Esophagus muscularis mucosa (tissue), 4 donors: Measurements from ENCODE around the gene DOK4. TPM values are rescaled to one million over a fixed set of nuclear protein-coding genes. Genes with fewer than 3 reads are reported as not detected.
A peak's percentile ranks its signal among the peaks of the same experiment; 100 is the strongest.
"Not testable (repeated sequence)": the region's sequence is repeated elsewhere in the genome, so short reads cannot be mapped to it uniquely, and the experiment has no call there.

ENCODE experiments used
- DNase-seq: peaks from one replicate; pipeline ENCODE4 v3.0.0-alpha.2; 2017; ENCODE audit errors: extremely low spot score
- H3K27ac ChIP-seq, 4 donors: fragments of 200-600 bp; sonication (generic); replicated peaks in 1 of 4; 1 replicate in 3 of 4; 2 replicates in 1 of 4; pipeline ENCODE4 v1.5.1; 2016 to 2019; ENCODE audit warnings: mild to moderate bottlenecking in 1 of 4
- H3K27me3 ChIP-seq, 4 donors: fragments of 200-600 bp; sonication (generic); one replicate each; pipeline versions ENCODE4 v1.5.1 to v1.6.0; 2016 to 2019
- H3K36me3 ChIP-seq, 4 donors: fragments of 200-600 bp; sonication (generic); one replicate each; pipeline ENCODE4 v1.5.1; 2016 to 2019
- H3K4me1 ChIP-seq, 4 donors: fragments of 200-600 bp; sonication (generic); one replicate each; pipeline ENCODE4 v1.5.1; 2016 to 2019
- H3K4me3 ChIP-seq, 4 donors: fragments of 200-600 bp; sonication (generic); 1 replicate in 2 of 4; 2 replicates in 2 of 4; pipeline ENCODE4 v1.5.1; 2016 to 2019; ENCODE audit warnings: mild to moderate bottlenecking in 4 of 4, moderate library complexity in 1 of 4
- H3K9me3 ChIP-seq, 4 donors: fragments of 200-600 bp; sonication (generic); 1 replicate in 3 of 4; 2 replicates in 1 of 4; pipeline ENCODE4 v1.5.1; 2016 to 2019
- EP300 ChIP-seq: sonication (generic); formaldehyde crosslinking; IDR thresholded peaks from one replicate; pipeline ENCODE4 v1.6.1; 2017; ENCODE audit warnings: antibody characterized with exemption
- POLR2A ChIP-seq: fragments of 450-650 bp; IDR thresholded peaks from one replicate; pipeline ENCODE4 v1.6.1; 2017; ENCODE audit warnings: antibody characterized with exemption, moderate library complexity, mild to moderate bottlenecking, low read depth
- POLR2AphosphoS5 ChIP-seq, 2 donors: sonication (generic); formaldehyde crosslinking; IDR thresholded peaks; one replicate each; pipeline ENCODE4 v1.6.1; 2017; ENCODE audit warnings: antibody characterized with exemption in 2 of 2
- WGBS: methylation state at CpG from one replicate; pipeline ENCODE4 v1.1.5; 2018; 5-methylcytosine and 5-hydroxymethylcytosine counted together
- intact Hi-C: fragments of 100-400 bp; cut with DNase I; formaldehyde crosslinking; loops from one replicate; pipeline ENCODE4 v1.15.1; 2023
- total RNA-seq, 4 donors: library from RNA; depleted of rRNA; stranded (reverse); fragments of >200 nt; gene quantifications; one replicate each; pipeline versions ENCODE4 v1.1.0 to v1.2.1, GENCODE V29; 2016
- TF ChIP-seq, protein P1 (sequence below), 3 experiments: fragments of 200-600 bp in 2 of 3; fragments of 450-650 bp in 1 of 3; sonication (generic) in 2 of 3; IDR thresholded peaks; one replicate each; pipeline ENCODE4 v1.5.1; 2017 to 2019; ENCODE audit warnings: antibody characterized with exemption in 3 of 3, mild to moderate bottlenecking in 2 of 3, moderate library complexity in 1 of 3

The DOK4 gene
- total RNA-seq, 4 donors from 2014 or later: 14.5 to 36.7 (median 29.4) TPM

DNA sequence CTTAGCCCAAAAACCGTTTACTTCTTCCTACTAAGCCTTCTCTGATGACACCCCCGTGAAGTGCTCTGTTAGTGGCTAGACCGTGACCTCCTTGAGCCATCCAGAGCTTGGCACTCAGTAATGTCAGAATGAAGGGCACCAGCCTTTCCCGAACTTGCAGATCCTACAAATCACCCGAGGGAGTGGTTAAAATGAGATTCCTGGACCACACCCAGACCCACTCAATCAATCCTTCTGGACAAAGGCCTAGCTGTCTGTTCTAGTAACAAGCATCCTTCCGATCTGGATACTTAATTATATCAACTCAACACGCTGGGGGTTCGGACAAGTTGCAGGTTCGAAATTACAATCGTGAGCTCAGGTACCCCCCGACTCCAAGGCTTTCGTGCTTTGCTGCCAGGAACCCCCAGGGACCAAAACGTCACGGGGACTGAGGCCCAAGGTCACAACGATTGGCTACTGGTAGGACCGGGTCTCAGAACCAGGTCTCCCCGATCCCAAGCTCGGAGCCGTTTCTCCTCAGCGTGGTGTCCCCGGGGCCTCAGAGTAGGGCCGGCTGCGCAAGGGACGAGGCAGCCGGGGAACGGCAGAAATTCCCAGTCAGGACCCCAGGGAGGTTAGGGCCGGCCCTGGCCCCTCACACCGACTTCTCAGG lies 39.6 kb downstream of the DOK4 start:
- peaks cover 29 to 46% (median 40%) of the 10 kb centered on the region in 4 donors for H3K4me1 ChIP-seq
- peak overlapping the region; percentile 91 to 96 (median 93) for H3K27ac ChIP-seq
- WGBS: 2% methylated on average over 19 of the region's 28 CpGs
- no peak for DNase-seq
- H3K4me3 ChIP-seq: peak overlapping the region; percentile 85 to 96 (median 91)
- TF ChIP-seq POLR2AphosphoS5 (IDR thresholded peaks at IDR 0.05) (no peak), EP300 (no peak), POLR2A (no peak)
- TF ChIP-seq, protein P1, sequence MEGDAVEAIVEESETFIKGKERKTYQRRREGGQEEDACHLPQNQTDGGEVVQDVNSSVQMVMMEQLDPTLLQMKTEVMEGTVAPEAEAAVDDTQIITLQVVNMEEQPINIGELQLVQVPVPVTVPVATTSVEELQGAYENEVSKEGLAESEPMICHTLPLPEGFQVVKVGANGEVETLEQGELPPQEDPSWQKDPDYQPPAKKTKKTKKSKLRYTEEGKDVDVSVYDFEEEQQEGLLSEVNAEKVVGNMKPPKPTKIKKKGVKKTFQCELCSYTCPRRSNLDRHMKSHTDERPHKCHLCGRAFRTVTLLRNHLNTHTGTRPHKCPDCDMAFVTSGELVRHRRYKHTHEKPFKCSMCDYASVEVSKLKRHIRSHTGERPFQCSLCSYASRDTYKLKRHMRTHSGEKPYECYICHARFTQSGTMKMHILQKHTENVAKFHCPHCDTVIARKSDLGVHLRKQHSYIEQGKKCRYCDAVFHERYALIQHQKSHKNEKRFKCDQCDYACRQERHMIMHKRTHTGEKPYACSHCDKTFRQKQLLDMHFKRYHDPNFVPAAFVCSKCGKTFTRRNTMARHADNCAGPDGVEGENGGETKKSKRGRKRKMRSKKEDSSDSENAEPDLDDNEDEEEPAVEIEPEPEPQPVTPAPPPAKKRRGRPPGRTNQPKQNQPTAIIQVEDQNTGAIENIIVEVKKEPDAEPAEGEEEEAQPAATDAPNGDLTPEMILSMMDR (IDR thresholded peaks at IDR 0.05): no peak
- H3K36me3 ChIP-seq: peaks cover 4 to 10% (median 7%) of the 10 kb centered on the region in 4 donors
- H3K9me3 ChIP-seq: no peaks in the 10 kb centered on the region
- intact Hi-C loops: no loop called here
- no peaks in the 10 kb centered on the region for H3K27me3 ChIP-seq

DNA sequence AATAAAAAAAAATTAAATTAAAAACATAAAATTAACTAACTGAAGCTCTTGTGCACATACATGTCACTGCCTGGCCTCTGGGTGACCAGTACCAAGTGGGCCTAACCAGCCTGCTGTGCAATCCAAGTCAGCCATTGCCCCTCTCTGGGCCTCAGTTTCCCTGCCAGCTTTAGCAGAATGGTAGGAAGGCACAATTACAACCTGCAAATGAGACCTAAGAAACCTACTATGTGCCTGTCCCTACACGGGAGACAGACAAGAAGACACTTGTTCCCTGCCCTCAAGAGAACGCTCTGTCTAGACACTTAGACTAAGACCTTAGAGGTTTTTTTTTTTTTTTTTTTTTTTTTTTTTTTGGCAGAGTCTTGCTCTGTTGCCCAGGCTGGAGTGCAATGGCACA lies 40.8 kb downstream of the DOK4 start:
- peaks cover 29 to 43% (median 37%) of the 10 kb centered on the region in 4 donors for H3K4me1 ChIP-seq
- H3K27me3 ChIP-seq: no peaks in the 10 kb centered on the region
- peaks cover 0 to 6% (median under 1%) of the 10 kb centered on the region in 4 donors for H3K36me3 ChIP-seq
- intact Hi-C loops: no loop called here
- H3K9me3 ChIP-seq: no peaks in the 10 kb centered on the region
- H3K27ac ChIP-seq: no peak overlapping the region
- TF ChIP-seq, protein P1 (IDR thresholded peaks at IDR 0.05): no peak
- TF ChIP-seq POLR2AphosphoS5 (IDR thresholded peaks at IDR 0.05) (no peak), EP300 (no peak), POLR2A (no peak)
- DNase-seq: no peak
- WGBS: 92% methylated on average over 2 of the region's 2 CpGs
- no peak overlapping the region for H3K4me3 ChIP-seq

DNA sequence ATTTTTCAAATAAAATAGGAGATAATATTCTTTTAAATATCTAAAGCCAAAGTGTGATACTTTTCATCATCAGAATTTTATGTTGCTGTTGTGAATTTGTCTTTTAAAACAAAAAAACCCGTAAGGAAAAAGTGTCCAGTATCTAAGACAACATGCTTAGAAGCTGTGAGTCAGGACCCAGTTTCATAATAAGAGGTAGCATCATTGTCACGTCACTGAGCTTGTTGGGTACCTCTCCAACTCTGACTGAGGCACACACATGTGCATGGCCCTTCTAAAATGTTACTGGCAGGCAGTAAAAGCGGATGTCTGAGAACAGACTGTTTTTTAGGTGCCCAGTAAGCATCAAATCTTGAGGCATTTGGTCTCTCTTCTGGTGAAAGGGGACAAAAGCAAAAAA lies 41.6 kb downstream of the DOK4 start:
- H3K27ac ChIP-seq: no peak overlapping the region
- no peak for DNase-seq
- TF ChIP-seq, protein P1 (IDR thresholded peaks at IDR 0.05): no peak
- TF ChIP-seq EP300: no peak
- TF ChIP-seq POLR2A: no peak
- no peak for TF ChIP-seq POLR2AphosphoS5 (IDR thresholded peaks at IDR 0.05)
- no peaks in the 10 kb centered on the region for H3K27me3 ChIP-seq
- no peaks in the 10 kb centered on the region for H3K9me3 ChIP-seq
- H3K4me3 ChIP-seq: no peak overlapping the region
- peaks cover 0 to 14% (median 8%) of the 10 kb centered on the region in 4 donors for H3K36me3 ChIP-seq
- H3K4me1 ChIP-seq: peaks cover 29 to 39% (median 34%) of the 10 kb centered on the region in 4 donors
- intact Hi-C loops: no loop called here
- WGBS: 75% methylated on average over 3 of the region's 3 CpGs

DNA sequence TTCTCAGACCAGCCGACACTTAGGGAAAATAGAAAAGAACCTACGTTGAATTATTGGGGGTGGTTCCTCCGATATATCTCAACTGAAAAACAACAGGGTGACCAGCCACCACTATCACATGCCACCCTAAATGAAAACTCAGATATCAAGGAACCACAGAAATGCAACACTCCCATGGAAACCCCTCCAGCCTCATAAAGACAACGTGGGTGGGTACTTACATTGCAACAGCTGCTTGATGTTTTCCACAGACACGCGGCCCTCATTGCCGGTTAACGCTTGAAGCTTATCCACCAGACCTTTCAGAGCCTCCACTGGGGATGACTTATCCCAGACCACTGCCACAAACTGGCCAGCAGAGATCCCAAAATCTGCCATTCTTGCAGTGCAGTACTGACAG lies 45.7 kb downstream of the DOK4 start:
- H3K27me3 ChIP-seq, intact Hi-C loops, H3K4me1 ChIP-seq, H3K4me3 ChIP-seq, H3K9me3 ChIP-seq, H3K27ac ChIP-seq, DNase-seq: not testable (repeated sequence)
- peaks cover 22 to 55% (median 47%) of the 10 kb centered on the region in 4 donors for H3K36me3 ChIP-seq
- WGBS: 94% methylated on average over 8 of the region's 8 CpGs

DNA sequence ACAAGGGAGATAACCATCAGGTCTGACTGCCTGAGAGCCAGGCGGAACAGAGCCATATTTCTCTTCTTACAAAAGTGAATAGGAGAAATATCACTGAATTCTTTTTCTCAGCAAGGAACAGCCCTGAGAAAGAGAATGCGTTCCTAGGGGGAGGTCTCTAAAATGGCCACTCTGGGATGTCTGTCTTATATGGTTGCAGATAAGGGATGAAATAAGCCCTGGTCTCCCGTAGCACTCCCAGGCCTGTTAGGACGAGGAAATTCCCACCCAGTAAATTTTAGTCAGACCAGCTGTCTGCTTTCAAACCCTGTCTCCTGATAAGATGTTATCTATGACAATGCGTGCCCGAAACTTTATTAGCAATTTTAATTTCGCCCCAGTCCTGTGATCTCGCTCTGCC lies 46.3 kb downstream of the DOK4 start:
- H3K27ac ChIP-seq, H3K27me3 ChIP-seq, intact Hi-C loops, H3K4me1 ChIP-seq, H3K4me3 ChIP-seq, DNase-seq, H3K9me3 ChIP-seq: not testable (repeated sequence)
- peaks cover 26 to 61% (median 53%) of the 10 kb centered on the region in 4 donors for H3K36me3 ChIP-seq
- 98% methylated on average over 8 of the region's 8 CpGs for WGBS

DNA sequence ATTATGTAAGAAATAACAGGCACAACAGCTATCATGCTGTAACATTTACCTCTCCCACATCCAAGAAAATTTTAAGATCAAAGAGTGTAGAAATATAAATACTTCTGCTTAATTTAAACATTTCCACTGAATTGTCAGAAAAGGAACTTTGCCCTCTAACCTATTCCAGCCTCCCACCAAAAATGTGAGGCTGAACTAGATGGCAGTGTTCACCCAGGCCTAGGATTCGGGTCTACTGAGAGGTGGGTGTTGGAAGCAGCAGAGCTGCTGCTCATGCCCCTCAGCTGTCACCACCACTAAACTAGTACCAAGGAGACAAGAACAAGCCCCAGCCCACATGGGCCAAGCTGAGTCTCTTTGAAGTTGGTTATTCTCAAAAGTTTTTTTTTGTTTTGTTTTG lies 50.5 kb downstream of the DOK4 start:
- TF ChIP-seq, protein P1 (IDR thresholded peaks at IDR 0.05): no peak
- TF ChIP-seq POLR2AphosphoS5 (IDR thresholded peaks at IDR 0.05) (no peak), EP300 (no peak), POLR2A (no peak)
- DNase-seq: no peak
- WGBS: 81% methylated on average over 1 of the region's 1 CpG
- H3K36me3 ChIP-seq: peaks cover 66 to 100% (median 93%) of the 10 kb centered on the region in 4 donors
- no peaks in the 10 kb centered on the region for H3K9me3 ChIP-seq
- no peaks in the 10 kb centered on the region for H3K27me3 ChIP-seq
- H3K27ac ChIP-seq: no peak overlapping the region
- intact Hi-C loops: no loop called here
- H3K4me1 ChIP-seq: no peaks in the 10 kb centered on the region
- no peak overlapping the region for H3K4me3 ChIP-seq
